Activated CD8-positive, alpha-beta memory T cell treated with anti-CD3 and anti-CD28 coated beads for 48 hours (primary cell): ENCODE measurements around the gene SRSF1.
A peak's percentile ranks its signal among the peaks of the same experiment; 100 is the strongest.
"Not testable (repeated sequence)": the region's sequence is repeated elsewhere in the genome, so short reads cannot be mapped to it uniquely, and the experiment has no call there.

Source experiments
- DNase-seq, 3 experiments: peaks; one replicate each; pipeline ENCODE4 v3.0.0-alpha.2; 2020; ENCODE audit warnings: low read depth in 2 of 3, low spot score in 2 of 3

Gene SRSF1

DNA sequence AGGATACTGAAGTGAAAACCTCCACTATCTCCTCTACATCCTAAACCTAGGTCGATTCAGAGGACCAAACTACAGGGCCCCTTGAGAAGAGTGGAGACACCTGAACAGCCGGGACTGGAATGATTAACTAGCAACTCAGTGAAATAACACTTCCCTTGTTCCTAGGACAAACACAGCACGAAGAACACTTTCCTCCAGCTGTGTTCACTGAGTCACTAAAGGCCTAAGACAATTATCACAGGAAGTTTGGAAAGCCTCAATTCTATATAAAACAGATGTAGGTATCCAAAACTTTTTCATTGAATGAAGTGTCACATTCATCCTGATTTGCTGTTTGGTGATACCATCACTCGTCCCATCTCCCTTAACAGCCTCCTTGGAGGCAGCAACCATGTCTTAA lies 36.3 kb downstream of the SRSF1 start:
- DNase-seq, result no peak

DNA sequence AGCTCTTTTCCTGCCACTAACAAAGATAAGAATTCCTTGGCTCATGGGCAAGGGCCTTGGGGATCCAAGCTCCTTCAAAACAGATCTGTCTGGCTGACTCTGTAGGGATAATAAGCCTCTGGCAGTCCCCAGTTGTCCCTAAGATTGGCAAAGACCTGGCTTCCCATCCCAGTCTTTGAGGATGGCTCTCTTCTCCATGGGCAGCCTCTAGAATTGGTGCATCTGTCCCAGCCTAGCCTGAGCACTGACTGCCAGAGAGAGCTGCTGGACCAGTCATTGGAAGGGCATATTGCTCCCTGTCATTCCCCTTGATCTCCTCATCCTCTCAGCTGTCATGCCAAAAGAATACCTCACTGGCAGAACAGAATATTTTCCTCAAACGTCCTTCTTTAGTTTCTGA lies 38.6 kb downstream of the SRSF1 start:
- no peak for DNase-seq

DNA sequence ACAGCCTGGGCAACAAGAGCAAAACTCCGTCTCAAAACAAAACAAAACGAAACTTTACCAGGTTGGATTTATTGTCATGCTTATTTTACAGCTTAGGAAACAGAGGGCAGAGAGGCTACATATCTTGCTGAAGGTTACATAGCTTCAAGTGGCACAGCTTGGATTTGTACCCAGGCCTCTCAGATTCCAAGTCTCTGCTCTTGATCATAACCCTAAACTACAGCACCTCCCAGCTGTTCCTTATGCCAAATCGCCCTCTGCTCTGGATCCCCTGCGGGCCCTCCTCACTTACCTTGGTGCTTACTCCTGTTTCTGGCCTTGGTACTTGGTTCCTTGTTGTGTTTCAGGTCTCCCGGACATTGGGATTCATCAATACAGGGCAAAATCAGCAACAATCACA lies 40.2 kb downstream of the SRSF1 start:
- no peak for DNase-seq

DNA sequence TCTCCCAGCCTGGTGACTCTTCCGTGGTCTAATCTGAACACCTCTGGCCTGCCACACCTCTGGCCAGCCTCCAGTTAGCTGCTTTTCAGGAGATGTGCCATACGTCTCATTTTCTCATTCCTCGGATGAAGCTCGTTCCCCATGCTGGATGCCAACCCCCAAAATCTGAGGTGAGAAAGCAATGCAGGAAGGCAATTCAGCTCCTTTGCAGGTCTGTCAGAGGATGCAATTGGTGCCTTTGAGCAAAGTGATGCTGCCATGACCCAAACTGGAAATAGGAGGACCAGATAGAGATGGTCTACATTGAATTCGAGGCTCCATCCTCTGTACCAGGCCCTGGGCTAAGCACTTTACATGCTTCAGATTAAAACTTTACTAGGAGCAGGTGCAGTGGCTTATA lies 40.8 kb downstream of the SRSF1 start:
- DNase-seq, result no peak

DNA sequence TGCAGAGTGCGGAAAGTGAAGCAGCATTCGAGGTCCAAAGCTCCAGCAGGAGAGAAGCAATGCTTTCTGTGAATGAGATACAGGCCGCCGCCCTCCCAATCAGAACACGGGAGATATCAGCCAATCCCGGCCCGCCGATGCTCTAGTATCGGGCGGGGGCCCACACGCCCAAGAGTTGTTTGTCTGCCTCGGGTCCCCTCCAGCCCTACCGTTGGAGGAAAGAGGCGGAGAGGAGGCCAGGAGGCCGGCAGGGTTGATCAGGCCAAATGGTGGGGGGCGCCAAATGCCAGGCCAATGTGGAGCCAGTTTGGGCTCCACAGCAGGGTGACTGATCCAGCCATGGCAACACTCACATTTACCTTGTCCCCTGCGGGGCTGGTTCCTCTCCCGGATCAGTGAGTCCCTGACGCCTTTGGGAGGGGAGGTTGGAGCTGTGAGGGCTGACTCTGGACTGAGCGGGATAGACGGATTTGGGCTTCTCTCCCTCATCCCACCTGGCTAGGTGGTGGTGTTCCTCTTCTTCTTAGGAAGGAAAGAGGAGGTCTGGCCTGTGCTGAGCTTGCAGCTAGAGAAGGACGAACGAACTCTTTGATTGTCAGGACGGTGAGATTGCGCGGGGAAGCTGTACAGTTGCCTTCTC lies 41.4 kb downstream of the SRSF1 start:
- no peak for DNase-seq

DNA sequence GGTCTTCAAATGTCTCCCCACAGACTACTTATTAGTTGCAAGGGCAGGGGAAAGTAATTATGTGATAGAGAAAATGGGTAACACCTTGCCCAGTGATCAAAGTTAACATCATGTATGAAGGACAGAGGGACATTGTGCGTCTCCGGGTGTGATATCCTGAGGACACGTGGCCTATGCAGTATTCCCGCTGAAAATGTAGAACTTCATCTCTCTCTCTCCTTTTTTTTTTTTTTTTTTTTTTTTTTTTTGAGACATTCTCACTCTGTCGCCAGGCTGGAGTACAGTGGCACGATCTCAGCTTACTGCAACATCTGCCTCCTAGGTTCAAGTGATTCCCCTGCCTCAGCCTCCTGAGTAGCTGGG lies 43.9 kb downstream of the SRSF1 start:
- DNase-seq, result no peak

DNA sequence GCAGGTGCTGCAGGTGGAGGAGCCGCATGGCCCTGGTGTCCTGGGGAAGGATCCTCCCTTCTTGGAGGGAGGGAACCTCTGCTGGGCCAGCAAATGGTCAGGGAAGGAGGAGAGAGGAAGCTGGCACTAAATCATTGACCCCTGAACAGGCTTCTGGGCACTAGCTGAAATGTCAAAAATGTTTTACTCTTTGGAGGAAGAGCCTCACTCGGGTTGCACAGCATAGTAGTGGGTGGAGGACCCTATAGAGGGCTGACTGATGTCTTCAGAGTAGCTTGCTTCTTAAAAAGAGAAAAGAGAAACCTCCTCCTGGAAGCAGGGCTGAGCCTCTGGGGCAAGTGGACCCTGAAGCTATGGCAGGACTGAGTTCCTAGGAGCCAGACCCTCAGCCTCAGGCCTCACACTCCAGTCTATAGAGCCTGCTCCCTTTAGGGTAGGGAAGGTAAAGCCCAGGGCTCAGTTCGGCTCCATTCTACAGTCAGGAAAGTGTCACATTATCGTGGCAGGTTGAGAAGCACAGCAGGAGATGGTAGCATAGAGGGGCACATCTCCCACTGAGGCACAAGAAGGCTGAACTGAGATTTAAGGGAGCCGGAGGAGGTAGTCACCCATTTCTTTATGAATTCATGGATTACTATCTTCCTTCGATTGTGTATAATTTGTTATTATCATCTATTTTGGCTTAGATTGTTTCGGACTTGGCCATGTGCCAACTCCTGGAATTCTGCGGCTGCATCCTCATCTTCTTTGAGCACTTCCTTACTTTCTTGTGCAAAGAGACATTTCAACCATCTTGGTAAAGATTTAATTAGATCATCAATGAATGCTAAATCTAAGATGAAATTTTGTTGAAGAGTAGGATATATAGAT lies 44.5 kb downstream of the SRSF1 start:
- DNase-seq, result no peak

DNA sequence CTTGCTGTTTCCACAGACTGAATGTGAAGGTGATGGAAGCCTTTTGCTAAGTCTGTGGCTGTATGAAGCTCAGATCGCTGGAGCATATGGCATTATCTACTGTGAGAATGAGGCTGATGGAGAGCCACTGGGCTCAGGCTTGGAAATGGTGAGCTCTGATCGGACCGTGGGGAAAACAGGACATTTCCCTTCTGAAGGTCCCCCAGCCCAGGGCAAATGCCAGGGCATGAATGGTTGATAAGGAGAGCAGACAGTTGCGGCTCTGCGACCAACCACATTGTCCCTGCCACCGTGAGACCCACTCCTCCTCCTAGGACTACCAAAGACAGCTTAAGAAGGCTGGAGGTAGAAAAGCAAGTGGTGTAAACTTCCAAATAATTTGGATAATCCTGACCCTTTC lies 47.1 kb downstream of the SRSF1 start:
- no peak for DNase-seq

DNA sequence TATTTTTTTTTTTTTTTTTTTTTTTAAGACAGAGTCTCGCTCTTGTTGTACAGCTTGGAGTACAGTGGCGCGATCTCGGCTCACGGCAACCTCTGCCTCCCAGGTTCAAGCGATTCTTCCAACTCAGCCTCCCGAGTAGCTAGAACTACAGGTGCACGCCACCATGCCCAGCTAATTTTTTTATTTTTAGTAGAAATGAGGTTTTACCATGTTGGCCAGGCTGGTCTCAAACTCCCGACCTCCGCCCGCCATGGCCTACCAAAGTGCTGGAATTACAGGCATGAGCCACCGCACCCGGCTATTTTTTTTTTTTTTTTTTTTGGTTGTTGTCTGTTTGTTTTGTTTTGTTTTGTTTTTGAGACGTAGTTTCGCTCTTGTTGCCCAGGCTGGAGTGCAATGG lies 48.7 kb downstream of the SRSF1 start:
- DNase-seq, result not testable (repeated sequence)

DNA sequence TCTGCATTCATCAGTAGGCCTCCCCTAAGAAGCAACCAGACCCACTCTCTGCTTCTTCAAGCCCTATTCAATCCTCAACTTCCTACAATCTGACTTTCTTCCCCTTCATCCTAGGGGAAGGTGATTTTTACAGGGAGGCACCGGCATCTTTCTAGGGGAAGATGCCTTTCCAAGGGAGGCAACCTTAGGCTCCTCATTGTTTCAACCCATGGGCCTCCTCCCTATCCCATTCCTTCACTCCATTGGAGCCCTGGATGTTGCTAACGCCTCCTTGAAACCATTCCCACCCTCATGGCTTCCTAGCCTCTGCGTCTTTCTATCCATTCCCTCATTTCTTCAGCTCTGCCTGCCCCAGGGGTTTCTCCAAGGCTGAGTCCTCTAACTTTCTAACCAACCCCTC lies 49.2 kb downstream of the SRSF1 start:
- DNase-seq, result no peak

DNA sequence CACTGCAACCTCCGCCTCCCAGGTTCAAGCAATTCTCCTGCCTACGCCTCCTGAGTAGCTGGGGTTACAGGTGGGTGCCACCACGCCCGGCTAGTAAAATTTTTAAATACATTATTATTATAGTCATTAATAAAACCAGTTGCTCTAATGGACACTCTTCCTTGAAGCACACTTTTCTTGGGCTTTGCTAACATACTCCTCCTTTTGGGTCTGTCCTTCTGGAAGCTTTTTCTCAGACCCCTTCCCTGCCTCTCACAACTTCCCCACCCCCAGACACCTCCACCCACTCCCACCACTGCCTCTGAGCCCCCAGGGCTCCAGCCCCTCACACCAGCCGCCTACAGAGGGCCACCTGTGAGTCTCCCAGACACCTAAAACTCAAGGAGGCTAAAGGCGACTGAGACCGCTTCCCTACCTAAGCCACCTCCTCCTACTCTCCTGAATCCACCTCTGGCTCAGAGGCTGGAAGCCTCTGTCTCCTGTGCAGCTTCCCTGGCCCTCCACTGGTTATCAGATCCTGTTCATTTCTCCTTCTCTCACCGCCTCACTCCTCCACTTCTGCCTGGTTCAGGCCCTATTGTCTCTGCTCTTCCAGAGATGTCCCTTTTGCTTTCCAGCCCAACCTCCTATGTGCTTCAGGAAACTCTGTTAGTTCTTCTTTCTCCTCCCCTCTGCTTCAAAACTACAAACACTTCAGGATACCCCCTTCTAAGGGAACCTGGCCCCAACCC lies 49.8 kb downstream of the SRSF1 start:
- DNase-seq, result no peak

DNA sequence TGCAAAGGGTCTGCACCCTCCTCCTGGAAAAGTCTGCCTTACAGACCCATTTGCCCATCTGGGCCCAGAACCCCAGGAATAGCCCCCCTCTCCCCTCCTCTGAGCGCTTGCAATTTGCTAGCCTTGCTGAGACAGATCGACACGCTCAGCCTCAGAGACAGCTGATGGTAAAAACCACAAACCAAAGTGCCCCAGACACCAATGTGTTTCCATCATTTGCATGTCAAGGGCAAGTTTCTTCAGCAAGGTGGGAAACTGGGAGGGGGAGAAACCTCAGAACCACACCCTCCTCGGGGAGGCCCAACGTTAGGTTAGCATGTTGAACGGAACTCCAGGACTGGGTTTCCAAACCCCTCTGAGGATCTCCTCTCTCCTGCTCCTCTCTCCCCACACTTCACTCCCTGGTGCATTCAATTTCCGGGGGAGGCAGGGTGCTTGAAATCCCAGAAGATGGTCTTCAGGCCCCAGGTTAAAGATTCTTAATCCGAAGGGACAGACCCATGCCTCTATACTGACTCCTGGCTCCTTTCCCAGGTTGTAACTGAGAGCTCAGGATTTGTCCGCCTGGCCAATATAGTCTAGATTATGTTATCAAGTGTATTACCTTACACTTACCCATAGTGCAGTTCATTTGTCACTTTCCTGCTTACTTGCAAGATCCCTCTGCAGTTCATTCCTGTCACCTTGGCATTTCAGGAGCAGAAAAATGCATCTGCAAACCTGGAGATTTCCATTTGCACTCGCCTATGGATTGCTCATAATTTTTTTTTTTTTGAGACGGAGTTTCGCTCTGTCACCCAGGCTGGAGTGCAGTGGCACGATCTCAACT lies 50.5 kb downstream of the SRSF1 start:
- DNase-seq, result no peak

DNA sequence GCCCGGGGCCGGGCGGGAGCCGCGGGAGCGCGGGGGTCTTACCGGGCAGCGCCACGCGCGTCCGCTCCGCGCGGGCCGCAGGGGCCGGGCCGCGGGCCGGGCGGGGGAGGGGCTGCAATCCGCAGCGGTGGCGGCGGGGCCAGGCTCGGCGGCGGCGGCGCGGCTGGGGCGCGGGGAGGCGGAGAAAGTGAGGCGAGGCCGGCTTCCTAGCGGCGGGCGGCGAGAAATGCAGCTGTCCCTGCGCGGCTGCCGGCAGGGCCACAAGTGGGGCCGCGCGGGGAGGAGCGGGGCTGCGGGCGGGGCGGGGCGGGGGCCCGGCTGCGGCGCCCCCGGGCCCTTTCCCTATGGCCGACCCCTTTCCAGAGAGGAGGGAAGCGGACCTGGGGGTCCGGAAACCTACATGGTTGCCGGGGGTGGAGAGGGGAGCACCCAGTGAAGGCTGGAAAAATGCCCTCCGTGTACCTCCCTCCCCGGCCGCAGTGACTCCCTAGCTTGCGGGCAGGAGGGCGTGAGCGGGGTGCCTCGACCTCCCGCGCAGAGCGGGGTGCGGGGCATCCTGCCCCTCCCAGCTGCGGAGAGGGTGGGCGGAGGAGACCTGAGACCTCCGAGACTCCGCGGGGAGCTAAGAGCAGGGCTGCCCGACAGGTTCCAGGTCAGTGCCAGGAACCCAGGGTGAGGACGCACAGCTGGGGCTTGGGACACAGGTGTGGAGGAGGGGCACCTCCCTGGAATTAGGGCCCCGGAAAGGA lies 51.7 kb downstream of the SRSF1 start, which contains the start of gene CUEDC1:
Gene CUEDC1, minus strand, starts transcription at position 230 of the 749 bp plus-strand sequence. CDS start 69,848 bp downstream, outside the sequence.
- peak in 1 of 3 experiments; percentile 45 for DNase-seq

DNA sequence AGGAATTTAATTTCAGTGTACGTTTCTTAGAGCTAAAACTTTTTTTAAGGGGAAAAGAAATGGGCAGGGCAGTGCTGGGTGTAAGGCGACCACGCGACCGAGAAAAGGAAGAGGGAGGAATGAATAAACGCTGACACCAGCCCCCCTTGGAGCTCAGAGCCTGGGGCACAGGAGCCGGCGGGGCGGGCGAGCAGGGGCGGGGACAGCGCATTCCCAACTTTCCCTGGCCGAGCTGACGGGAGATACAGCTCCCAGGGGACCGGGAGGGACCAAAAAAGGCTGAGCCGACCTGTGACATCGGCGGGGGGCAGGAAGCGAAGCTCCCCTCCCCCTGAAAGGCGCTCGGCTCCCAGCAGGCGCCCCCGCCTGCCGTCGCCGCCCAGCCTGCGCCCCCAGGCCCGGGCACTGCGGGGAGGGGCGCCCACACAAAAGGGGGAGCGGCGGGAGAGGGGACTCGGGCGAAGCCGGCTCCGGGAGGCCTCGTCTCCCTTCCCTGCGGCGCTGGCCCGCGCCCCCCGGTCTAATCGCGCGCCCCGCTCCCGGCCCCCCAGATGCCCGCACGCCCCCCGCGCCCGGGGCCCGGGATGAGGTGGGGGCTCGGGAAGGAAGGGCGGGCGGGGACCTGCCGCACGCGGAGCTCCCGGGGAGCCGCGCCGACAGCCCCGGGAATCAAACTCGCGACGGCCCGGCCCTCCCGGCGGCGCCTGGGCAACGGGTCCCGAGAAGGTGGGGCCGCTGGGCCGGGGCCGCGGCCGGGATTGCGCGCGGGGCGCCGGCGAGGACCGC lies 52.5 kb downstream of the SRSF1 start:
- DNase-seq, result no peak

DNA sequence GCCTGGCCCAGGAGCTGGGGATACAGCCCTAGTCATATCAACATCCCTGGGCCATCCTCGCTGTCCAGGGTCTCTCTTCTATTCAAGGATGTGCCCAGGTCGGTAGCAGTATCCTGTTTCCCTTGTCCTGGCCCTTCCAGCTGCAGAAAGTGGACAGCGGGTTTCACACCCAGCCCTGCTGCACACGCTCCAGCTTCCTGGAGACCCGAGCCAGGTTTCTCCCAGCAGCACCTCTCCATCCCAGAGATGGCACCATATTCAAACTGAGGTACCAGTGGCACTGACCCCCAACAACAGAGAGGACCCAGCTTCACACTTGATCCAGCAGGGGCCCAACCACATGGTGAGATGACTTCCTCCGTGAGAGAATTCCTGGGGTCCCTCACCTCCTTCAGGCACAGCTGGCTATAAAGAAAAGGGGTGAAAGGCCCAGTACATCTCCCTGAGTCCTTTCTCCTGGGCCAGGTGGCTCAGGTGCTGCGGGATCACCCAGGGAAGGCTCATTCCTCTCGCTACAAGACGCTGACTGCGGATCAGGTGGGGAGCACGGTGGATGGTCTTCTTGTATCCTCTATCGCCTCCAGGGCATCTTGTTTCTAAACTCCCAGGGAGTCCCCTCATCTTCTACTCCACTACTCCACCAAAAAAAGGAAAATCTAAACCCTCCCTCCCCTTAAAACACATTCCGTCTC lies 53.2 kb downstream of the SRSF1 start:
- no peak for DNase-seq
